C1 segment of cervical spinal cord (tissue), 14 donors: ENCODE results near the gene TNFSF11.

Source experiments
- DNase-seq, 14 donors: peaks; one replicate each; lab custom pipeline; 2025; lab: John Stamatoyannopoulos, UW

TNFSF11 gene

DNA sequence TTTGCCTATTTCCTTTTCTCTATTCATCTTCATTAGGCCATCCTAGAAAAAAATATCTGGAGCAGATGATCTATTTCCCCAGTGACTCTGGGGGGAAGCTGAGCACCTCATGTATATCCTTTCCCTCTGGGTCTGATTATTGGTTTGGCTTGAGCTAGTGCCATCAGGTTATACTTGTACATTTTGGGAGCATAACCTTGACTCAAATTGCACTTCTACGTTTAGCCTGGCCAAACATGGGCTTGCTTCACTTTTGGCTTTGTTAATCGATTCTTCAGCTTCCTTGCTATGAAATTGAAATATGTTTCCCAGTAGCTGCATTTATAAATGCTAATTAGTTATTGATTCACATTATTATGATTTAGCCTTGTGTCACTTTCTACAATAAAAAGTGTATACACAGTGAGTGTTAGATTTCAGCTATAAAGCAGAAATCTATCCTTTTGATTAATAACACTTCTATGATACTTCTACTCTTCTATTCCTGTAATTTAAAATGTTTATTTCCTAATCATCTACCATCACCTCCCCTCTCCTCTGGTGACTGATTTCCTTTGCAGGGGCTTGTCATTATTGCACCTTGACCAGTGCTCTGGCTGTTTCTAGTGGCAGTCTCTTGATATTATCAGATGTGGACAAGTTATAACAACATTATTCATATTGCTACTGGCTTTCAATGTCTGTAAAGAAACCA, 37.3 kb downstream of the TNFSF11 start:
- no peak for DNase-seq

DNA sequence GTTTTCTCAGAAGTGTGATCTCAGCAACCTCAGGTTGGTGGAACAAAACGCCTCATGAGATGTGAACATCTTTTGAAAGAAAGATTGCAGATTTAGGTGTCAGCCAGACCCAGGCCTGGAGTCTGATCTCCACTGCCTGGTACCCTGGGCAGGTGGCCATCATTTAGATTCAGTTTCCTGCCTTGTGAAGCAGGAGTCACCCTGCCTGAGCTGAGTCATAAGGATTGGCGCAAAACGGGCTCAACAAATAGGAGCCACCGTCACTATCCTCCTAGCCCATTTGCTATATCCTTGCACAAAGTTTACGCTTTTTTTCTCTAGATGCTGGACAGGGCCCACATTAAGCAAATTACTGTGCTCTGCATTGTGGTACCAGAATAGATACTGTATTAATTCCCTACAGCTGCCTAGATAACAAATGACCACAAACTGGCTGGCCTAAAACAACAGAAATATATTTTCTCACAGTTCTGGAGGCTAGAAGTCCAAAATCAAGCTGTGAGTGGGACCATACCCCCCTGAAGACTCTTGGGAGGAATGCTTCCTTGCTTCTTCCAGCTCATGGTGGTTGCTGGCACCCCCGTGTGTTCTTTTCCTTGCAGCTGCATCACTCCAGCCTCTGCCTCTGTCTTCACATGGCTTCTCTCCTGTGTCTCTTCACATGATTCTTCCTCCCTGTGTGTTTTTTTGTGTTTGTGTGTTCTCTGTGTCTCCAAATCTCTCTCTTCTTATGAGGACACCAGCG, 38.2 kb downstream of the TNFSF11 start:
- no peak for DNase-seq

DNA sequence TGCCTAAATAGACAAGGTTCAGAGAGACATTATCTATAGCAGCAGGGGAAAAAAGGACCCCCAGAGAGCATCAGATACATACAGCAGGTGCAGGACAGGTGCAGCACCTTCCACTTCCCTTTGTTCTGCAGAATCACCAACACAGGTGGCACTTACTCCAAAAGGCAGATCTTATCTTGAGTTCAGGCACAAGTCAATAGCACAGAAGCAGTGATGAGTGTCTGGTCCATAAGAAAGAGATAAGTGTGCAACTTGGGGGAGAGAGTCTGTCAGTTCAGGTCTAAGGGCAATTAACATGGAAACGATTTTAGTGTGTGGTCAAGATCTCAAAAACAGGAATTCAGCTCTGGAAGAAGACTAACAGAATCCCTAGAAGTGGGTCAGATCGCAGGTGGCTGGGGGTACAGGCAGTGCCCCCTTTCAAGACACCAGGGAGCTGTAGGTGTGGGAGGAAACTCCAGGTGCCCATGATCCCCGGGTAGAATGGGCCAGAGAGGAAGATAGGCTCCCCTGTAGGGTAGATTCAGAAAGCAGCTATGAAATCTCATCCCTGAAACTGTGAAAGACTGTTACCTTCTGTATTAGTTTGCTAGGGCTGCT, 40.6 kb downstream of the TNFSF11 start:
- DNase-seq: no peak

DNA sequence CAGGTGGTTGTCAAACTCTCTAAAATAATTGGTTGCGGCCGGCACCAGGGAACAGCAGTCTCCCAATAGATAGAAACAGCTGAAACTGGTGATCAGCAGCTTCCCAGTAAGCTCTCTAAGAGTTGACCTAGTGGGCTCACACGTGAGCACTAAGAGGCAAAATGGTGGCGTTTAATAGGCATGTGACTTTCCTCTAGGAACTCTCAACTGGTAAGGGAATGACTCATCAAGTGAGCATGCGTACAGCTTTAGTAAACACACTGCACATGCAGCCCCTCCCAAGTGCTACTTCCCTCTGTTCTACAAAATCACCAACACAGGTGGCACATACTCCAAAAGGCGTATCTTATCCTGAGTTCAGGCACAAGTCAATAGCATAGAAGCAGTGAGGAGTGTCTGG, 41.7 kb downstream of the TNFSF11 start:
- no peak for DNase-seq

DNA sequence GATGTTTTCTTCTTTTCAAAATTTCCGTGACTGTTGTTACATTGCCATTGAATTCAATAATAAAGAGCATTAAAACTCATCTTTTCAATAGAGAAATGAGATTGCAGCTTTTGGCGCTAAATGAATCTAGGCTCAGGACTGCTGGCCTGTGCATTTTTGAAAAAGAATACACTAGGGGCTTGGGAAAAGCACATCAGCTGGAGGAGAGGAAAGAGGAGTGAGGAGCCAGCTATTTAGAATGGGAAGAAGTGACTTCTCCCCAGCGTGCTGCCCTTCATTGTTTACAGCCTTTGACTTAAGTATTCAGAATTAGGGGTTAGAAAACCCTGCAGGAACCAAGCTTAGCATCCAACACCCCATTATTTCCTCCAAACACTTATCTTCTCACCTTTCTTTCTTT, 43.3 kb downstream of the TNFSF11 start:
- DNase-seq: no peak

DNA sequence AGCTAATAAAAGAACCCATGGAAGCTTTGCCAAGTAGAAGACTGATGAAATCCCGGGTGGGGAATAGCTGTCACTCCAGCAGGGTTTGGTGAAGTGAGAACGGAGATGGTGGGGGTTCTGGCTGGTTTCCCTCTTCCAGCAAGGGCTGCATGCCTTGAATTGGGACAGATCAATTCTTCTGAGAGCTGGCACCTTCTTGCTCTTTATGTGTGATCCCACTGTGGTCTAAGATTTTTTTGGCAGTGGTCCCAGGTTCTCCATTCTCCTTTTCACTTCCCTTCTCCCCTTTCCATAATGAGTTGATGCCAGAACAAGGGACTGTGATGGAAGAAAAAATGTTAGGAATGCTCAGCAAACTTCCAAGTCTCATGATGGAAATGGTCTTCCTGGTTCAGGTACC, 50.0 kb downstream of the TNFSF11 start:
- no peak for DNase-seq

DNA sequence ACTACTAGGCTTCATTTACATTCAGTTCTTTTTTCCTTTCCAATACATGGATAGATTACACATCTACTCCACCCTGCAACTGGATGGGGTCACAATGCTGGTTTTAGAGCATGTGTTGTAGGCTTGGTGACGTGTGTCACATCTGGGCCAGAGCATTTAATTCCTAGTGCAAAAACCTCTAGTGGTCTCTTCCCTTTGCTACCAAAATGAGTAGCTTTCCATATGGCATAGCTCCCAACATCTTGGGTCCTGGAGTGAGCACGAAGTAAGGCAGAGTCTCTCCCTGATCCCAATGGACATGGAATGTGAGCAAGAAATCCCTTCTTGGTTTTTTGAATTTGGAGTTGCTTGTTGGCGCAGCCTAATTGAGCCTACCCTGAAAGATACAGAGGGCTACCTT, 51.7 kb downstream of the TNFSF11 start:
- no peak for DNase-seq

DNA sequence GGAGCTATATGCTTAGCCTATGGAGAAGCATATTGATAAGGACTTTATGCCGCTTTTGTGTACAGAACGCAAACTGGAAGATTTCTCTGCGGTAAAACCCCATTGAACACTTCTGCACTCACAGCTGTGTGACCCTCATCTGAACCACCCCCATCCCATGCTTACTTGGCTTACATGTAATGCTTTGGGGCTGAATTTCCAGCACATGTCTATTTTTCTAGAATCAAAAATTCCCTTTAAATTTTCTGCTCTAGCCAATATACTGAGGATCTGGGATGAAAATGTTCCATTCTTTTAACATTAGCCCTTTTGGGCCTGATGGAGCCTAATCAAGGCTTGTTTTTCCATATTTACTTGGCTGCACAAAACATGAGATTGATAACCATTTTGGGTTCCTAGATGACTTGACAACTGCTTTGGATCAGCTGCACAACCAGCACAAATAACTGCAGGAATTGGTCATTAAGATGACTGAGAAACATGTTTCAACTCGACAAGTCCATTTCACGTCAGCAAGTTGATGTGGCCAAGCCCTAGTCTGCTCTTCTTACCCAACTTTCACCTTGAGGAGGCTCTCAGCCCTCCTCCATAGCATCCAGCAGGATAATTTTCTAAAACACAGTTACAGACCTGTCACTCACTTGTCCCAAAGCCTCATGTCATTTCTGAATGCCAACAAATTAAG, 52.4 kb downstream of the TNFSF11 start:
- no peak for DNase-seq

DNA sequence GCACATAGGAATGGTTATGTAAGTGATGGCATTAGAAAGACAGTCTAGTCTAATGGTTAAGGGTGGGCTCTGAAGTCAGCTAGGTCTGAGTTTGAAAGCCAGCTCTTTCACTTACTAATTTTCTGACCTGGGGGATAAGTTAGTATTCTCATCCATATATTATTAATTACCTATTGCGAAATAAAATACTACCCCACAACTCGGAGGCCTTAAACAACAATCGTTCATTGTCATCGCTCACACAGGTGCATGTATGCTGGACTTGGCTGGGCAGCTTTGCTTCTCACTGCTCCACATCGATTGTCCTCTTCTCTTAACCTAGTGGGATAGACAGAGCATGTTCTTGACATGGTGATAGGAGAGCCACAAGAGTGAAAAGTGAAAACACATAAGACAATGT, 54.7 kb downstream of the TNFSF11 start:
- DNase-seq: no peak

DNA sequence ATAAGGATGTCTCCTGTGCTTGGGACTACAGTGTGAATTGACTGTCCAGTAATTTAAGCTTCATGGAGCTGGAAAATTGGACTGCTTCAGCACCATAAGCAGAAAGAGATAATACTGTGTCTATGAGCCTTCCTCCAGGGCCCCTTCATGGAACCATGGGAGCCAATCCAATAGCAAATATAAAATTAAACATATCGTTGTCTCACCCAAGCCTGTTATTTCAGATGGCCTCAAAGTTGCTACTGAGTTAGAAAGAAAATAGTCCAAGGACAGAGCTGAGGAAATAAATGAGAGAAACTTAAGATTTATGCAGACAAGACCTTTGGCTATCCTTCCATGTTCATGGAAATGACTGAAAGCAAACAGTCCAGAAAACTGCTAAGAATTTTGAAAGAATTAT, 57.2 kb downstream of the TNFSF11 start:
- no peak for DNase-seq

DNA sequence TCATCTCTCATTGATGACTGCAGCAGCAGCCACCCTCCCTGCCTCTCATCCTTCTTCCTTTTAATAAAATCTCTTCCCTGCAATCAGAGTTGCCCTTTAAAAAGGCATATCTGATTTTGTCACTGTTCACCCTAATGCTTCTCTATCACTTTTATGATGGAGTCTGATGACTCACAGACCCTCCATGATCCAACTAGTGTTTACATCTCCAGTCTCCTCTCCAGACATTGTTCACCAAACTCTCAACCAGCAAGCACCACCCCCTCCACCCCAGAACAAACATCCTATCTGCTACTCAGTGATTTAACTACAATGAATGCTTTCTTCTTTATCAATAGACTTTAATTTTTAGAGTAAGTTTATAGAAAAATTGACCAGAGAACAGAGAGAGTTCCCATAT, 59.5 kb downstream of the TNFSF11 start:
- no peak for DNase-seq

DNA sequence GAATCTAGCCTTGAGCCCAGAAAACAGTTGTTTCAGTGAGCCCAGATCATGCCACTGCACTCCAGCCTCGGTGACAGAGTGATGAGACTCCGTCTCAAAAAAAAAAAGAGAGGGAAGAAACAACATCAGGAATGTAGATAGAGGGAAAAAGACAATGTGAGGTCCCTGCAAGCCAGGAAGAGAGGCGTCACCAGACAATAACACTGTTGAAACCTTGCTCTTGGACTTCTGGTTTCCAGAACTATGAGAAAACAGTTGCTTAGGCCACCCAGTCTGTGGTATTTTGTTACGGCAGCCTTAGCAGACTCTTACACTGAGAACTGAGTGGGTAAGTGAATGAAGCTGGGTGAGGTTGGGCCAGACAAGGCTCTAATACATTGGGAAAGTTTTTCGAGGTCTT, 64.1 kb downstream of the TNFSF11 start:
- no peak for DNase-seq

DNA sequence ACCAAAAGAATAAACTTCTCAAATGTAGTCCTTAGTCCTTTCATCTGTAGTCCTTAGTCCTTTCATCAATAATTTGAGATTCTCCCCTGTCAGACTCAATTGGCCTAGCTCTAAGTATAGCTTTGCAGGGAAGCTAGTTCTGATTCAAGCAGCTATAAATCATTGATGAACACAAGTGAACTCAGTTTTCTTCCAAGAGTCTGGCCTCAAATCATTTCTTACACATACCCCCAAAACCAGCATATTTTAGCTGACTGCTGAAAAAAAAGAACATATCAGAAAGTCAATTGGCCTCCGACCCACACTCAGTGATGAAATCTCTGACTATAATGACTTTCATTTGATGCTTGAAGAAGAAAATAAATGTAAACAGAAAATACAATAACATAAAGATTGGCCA, 64.9 kb downstream of the TNFSF11 start:
- no peak for DNase-seq

DNA sequence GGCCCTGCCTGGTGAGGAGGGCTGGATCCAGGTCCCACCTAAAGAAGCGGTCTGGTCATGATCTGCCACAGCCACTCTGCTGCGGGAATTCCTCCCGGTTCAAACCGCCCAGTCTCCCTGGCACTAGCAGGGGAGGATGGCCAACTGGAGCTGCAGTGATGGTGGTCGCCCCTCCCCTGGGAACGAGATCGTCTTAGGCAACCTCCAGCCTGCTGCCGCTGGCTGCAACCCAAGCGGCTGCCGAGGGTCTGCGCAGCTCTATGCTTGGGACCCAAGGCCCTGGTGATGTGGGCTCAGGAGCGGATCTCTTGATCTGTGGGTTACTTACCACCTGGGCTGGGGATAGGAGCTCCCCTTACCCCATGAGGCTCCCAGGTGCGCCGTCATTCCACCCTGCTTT, 69.1 kb downstream of the TNFSF11 start:
- DNase-seq: no peak

DNA sequence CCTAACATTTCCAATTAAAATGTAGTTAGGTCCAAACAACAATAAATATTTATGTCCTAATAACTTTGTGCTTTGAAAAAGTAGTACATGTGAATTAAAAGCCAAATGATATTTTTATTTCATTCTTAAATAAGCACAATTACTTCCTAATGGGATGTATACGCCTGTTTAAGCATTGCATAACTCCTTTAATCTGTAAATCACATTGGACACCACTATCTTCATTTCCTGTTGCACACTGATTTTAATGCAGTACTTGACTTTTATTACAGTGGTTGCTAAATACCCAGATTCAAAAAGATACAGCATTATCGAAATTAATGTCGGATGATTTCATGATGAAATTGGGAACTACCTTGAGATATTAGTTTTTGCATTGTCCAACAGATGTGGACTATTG, 70.9 kb downstream of the TNFSF11 start:
- DNase-seq: no peak

DNA sequence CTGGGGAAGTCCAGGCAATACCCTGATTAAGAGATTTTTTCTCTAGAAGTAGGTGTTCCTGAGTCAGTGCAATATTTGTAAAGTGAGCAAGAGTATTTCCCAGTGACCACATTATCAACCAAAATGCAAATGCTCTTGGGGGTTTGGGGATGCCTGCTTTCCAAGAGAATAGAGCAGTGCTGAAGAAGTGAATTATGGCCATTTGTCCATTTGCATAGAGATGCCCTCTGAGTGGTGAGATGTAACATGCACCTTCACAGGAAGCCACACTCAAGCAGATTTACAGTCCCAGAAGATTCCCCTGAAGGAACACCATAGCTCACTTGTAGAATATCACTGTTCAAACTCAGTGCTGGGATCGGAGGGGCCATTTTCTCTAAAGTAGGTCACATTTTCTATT, 71.8 kb downstream of the TNFSF11 start:
- no peak for DNase-seq

DNA sequence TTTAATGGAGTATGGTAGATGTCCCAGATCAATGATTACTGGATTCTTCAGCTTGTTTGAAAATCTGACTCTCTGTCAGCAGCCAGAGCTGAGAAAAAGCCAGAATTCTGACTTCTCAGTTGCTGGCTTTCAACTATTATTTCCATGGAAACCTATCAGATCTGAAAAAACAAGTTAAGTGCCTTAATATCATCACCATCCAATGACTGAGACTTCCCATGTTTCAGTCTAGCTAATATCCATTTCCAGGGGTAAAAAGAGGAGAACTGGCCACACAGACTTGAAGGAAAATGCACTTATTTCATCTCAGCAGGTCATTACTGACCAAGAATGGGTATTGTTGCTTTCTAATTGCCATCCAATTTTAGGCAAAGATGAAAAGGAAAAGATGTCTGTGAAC, 75.2 kb downstream of the TNFSF11 start:
- DNase-seq: no peak

DNA sequence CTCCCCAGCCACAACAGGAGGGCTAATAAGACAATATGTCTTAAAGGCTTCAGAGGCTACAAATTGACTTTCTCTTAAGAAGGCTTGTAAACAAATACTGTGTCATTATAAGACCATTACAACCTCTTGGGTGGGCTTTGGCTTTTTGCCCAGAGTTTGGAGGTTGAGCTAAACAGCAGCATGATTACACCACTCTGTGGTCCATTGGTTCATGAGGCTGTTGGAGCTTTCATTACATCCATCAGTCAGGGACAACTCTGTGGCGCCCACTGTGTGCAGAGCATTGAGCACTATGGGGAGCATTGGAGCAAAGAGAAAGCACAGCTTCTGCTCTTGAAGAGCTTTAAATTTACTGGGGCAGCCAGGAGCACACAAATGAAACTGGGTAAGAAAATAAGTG, 75.9 kb downstream of the TNFSF11 start:
- DNase-seq: no peak

DNA sequence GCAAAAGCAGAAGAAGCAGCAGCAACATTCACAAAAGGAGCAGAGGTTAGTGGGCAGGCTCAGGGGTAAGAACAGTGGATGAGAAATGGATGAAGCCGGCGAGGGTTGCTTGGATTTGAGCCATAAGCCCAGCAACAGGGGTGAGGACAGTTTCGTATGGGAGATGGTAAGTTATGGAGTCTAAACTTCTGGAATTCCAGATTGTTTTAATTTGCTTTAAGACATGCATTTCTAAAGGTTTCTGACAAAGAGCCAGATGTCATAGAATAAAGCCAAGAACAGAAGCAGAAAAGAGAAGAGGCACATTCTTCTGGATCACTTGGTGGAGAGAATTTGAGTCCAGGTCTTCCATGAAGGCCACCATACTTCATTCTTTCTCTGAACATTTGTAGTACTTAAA, 76.6 kb downstream of the TNFSF11 start:
- DNase-seq: no peak

DNA sequence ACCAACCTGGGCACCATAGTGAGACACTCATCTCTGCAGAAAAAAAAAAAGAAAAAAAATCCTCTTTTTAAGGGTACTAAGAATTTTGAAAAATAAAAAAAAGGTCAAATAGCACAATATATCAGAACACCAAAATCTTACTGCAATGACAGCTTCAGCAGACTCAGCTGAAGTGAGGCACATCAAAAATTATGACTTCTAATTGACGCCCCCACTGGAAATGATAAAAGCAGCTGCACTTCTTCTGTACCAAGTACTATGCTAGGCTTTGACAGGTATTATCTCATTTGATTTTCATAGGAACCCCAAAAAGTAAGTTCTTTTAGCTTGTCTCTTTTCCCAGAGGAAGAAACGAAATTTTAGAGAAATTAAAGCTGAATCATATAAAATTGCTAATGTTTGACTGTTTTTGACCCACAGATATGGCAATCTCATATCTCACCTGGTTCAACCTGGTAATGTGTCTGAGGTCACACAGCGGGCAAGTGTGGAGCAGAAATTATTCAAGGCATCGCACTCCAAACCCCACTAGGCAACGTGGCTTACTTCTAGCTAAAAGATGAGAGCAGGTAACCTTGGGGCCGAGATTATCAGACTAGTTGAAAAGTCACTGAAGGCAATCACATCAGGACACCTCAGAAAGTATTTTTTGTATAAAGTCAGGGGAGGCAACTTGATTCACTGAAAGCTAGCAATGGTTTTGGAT, 78.1 kb downstream of the TNFSF11 start:
- no peak for DNase-seq

DNA sequence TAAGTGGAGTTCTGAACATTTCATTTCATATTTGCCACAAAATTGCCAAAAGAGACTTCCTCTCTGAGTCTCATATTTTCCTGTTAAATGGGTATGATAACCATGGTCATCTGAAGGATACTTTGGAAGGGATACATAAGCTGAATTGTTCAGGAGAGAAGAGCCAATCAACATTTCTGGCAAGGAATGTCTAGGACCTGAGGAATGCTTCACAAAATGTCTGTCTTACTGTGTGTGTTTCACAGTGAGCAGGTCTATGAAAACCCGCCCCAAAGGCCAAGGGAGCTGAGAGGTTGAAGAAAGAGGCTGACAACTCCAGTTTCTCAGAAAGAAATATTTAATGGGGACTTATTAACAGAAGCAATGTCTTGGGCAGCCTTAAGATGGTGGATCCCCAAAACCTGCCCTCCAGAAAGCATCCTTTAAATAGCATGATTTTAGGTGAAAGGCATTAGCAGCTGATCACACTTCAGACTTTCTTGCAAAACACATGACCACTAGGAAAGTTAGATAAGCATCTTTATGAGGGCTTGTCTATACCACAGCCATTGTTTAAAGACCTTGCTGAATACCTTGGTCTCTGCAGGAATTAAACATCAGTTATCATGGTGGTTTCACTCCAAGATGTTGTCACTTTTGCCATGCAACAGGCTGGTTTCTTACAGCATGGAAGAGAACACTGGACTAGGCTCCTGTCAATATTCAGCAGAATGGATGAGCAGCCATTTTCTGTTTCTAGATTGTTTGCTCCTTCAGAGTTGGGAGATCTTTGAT, 78.9 kb downstream of the TNFSF11 start:
- no peak for DNase-seq
